ENCODE measurements around the gene NAA10.

The NAA10 gene

DNA sequence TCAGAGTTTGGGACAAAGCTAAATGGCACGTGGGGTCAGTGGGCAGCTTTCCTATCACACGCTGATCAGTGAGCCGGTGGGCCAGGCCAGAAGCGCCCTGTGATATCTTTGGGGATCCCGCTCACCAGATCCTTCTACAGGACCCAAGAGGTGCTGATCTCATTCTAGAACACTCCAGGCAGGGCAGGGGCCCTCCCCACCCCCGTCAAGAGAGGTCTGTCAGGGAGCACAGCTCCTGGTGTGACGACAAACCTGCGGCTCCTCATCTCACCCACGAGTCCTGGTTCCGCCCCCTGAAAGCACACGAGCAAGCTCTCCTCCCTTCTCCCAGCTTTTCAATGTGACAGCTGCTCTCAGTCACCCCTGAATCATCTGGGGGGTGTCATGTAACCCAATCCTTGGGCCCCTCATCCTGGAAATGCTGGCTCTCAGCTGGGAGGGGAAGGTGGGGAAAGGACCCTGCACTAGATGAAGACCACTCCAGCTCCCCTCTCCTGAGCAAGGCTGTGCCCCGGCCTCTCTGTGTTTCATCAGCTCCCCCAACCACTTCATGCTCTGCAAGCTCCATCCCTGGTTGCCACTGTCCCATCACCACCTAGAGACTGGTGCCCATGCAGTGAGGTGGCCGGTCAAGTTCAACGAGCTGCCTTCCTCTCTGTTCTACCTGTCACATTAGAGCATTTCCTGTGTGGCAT, 32.2 kb upstream of the NAA10 start:
- no peak for DNase-seq

DNA sequence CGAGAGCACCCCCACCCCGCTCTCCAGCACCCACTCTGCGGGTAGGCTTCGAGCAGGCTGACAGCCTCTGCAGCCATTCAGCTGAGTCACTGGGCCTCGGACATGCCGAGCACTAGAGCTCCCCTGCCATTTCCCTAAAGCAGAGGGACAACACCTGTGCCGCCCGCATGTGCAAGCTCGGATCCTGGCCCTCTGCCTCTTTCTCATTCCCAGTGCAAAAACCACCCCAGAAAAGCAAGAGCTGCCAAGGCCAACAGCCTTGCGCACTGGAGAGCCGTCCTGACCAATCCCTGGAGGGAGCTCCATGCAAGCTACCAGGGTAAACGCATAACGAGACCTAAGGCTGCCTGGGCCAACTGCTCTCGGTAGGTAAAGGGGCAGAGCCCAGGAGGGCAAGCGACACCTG, 31.4 kb upstream of the NAA10 start:
- no peak for DNase-seq

DNA sequence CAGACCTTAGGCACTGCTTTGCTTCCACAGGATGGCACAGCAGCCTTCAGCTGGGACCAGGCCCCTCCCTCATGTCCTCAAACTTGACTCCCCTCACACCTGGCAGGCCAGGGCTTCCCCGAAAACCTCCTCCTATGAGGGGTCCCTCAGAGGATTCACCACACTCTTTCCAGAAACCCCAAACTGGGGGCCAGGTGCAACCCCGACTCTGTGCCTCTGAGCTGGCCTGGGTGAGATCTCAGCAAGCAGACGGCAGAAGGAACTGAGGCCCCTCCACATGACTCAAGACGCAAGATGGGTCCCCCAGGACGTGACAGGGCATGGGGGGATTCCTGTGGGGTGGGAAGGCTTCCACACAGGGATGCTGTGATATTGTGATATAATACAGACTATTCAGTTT, 30.6 kb upstream of the NAA10 start:
- DNase-seq, result no peak

DNA sequence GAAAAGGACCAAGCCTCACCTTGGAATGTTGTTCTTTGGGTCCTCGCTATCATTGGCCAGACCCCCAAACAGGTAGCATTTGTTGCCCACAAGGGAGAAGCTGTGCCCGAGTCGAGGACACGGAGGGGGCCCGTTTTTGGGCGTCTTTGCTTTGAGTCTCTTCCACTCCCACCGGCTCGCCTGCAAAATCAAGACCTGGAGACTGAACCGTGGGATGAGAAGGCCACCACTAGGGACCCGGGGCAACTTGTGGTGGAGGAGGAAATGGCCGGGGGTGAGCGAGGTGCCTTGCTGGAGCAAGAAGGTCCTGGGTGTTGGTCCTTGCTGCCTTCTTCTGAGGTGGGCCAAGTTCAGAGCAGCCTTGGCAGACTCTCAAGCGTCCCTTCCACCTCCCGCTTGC, 29.3 kb upstream of the NAA10 start:
- DNase-seq, result no peak

DNA sequence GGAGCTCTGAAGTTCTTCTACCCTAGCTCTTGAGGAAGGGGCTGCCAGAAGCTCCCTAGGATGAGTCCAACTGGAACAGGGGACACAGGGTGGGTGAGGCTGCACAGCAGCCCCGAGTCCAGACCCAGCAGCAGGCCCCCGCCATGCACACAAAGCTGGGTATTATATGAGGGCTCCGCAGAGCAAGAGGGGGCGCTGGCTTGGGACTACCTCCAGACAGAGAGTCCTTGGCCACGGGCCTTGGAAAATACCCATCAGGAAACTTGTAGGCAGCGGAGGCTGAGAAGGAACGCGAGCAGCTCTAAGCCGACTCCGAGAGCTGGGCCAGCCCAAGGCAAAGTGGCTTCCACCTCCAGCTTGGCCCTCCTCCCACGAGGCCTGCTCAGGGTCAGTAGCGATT, 28.7 kb upstream of the NAA10 start:
- no peak for DNase-seq

DNA sequence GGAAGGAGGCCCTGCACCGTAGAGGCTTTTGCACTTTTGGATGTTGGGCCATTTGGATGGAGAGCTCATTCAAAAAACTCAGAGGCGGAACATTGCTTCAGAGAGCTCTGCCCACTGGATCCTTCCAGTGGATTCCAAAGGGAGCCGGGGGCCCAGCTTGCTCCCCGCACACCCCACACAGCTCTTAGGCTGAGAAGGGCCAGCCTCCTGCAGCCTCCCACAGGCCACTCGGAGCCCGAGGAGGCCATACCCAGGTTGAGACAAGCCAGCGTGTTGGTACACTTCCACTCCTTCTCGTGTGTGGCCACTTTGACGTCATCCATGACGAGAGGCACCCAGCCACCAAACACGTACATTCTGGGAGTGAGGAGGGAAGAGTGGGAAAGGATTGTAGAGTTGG, 26.5 kb upstream of the NAA10 start:
- no peak for DNase-seq

DNA sequence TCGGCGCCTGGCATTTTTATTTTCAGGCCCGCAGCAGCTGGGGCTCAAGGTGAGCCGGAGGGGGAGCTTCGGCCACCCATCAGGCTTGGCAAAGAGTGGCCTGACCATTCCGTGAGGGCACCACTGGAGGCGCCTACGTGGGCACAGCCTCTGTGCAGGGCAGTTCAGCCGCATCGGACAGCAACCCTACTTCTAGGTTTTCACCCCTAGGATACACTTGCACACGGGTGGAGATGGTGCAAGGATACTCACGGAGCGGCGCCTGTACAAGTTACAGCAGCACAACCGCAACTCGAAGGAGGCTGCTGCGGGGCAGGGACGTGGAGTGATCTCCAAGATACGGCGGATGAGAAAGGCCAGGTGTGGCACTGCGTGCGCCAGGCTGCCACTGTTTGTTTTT, 25.9 kb upstream of the NAA10 start:
- no peak for DNase-seq

DNA sequence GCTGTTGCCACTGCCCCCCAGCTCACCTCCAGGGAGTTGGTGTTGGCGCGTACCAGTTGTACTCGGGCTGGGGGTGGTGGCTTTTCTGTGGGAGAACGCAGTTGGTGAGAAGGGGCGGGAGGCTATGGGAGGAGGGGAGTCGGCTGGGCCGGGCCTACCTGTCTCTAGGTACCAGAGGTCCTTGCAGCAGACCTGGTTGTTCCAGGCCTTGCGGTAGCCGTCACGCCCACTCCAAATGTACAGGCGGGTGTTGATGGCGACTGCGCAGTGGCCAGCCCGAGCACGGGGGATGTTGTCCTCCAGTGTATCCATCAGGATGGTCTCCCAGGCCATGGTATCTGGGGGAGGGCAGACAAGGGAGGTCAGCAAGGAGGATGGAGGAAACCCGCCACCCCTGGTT, 25.2 kb upstream of the NAA10 start:
- no peak for DNase-seq

DNA sequence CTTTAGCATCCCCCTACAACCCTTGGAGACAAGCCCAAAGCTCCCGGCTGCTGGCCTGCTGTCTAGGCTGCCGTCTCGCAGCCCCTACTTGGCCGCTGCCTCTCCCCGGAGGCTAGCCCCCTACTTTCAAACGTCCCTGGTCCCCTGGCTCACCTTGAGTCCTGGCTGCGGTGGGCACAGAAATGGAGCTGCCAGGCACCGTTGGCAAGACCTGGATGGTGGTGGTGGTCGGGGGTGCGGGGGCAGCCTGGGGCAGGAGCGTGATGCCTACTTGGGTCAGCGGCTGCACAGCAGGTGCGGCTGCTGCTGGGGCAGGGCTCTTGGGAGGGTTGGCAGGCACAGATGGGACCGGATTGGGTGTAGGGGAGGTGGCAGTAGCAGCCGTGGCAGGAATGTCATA, 24.8 kb upstream of the NAA10 start:
- no peak for DNase-seq

DNA sequence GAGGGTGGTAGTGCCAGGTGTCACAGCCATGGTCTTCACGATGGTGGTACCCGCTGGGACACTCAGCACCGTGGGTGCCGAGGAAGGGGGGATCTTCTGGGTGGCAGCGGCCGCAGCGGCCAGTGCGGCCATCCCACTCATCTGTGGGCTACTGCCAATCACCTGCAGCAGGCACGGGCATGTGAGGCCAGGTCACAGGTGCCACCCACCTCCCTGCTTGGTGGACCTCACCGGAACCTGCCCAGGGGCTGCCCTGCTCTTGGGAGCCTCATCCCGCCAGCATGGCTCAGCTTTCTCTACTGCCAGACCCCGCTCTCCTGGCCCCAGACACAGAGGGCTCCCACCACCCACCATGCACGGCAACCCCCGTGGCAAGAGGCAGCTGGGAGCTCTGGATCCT, 23.8 kb upstream of the NAA10 start:
- DNase-seq, result no peak

DNA sequence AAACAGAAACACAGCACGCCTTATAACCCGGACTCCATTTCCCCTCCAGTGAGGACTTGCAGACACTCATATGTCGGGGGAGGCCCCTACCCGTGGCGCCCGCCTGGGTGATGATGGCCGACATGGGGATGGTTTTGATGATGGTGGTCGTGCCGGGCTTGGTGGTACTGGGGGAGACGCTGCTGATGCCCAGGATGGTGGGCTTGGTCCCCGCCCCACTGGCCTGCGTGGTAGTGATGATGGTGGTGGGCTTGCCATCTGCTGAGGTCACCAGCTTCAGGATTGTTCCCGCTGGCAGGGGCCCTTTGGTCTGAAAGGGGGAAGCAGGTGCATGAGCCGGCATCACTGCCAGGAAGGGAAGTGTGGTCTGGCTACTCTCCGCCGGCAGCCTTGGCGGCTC, 22.4 kb upstream of the NAA10 start:
- no peak for DNase-seq

DNA sequence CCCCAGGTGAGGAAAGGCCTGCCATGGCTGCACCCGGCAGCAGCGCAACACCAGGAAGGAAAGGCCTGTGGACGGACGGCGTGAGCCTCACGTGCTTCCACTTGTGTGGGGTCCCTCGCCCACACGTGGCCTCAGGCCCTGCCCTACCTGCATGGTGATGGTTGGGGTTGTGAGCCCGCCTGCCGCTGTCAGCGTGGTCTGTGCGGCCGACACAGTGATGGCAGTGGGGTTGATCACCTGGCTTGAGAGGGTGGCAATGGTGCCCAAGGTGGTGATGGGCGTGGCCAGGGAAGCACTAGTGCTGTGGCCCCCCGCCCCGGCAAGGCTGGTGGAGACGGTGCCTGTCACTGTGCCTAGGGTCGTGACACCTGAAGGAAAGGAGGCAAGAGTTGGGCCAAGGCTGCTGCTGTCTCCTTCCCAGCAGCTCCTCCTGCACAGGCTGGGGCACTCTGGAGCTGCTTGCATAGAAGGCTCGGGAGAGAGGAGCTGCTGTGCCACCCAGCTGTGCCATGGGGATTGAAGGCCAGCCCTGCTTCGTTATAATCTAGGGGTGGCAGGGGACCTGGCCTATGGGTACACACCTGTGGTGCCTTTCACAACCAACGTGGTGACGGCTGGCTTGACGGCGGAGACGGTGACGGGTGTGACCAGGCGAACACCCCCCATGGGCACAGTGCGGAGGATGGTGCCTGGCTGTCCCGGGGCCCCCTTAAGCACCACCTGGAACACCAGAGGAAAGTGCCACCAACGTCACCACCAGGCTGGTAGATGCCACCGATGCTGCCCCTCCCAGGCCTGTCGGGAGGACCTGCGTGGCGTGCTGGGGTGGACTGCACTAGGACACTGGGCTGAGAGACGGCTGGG, 21.4 kb upstream of the NAA10 start:
- no peak for DNase-seq

DNA sequence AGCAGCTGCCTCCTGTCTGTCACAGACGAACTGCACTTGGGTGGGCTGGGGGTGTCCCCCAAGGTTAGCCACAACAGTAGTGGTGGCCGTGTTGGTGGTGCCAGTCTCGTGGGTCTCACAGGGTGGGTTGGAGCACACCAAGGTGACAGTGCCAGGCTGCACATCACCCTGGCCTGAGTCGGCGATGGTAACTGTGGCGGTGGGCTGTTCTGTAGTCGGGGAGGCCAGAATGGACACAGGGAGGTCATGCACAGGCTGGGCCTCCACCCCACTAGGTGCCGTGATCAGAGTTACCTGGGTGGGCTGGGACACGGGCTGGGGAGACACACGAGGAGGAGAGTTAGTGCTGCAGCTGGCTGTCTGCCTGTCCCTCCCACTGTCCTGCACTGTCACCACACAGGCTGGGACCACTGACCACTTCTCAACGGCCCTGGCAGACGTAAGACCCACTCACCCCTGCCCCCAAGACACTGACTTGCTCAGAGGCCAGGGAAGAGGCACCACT, 20.4 kb upstream of the NAA10 start:
- no peak for DNase-seq

DNA sequence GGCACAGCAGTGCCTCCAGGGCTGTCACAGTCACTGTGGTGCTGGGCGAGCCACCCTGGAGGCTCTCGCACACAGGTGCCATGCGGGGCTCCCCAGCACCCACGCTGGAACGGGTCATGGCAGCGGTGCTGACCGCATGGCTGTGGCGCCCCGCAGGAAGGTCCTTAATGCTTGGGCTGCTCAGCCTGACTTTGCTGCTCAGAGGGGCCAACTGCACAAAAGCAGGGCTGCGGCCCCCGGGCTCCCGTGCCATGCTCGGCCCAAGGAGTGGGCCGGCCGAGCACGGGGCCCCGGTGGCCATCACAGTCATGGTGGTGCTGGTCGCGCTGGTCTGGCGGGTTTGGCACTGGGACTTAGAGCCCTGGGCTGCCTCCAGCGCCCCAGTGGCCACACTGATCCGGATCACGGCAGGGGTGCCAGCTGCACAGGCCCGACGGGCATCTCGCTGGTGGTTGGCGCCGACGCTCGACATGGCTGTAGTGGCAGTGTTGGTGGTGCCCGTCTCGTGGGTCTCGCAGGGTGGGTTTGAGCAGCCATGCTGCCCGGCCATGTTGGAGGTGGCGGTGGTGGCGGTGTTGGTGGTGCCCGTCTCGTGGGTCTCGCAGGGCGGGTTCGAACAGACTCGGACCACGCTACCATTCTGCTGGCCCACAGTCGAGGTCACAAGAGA, 19.9 kb upstream of the NAA10 start:
- no peak for DNase-seq

DNA sequence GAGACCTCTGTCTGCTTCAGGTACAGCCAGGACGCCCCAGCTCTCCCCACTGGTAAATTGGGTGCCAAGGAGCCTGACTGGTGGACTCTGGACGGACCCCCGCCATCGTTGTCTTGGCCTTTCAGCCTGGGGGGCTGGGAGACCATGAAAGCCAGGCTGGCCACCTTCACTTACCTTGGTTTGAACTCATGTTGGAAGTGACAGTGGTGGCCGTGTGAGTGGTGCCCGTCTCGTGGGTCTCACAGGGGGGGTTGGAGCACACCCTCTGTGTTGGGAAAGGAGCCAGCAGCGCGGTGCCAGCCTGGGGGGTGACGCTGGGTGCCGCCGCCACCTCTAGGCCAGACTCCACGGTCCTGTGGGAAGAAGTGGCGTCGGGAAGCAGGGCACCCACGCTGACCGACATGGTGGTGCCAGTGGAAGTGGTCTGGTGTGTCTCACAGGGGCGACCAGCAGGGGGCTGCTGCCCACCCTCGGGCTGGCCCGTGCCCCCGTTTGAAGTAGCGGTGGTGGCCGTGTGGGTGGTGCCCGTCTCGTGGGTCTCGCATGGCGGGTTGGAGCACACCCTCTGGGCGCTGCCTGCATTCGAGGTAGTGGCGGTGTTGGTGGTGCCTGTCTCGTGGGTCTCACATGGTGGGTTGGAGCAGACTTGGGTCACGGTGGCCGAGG, 19.2 kb upstream of the NAA10 start:
- no peak for DNase-seq

DNA sequence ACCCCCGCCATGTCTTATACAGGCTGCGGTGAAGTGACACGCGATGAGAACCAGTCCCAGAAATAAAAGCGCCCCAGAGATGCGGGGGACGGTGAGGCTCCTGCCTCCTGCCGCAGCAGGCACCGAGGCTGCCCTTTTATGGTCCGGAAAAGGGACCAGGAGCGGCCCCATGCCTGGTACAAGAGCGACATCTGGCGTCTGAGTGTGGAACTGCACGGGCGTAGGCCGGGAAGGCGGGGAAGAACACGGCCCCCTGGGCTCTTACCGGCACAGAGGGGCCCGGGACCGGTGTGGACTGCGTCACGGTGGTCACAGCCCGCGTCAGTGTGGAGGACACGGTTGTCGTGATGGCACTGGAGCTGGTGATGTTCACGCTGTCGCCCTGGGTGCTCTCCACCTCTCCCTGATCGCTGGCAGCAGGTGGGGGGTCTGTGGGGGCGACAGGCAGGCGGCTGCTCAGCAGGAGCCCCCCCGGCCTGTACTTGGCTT, 18.5 kb upstream of the NAA10 start:
- DNase-seq, result peak; percentile 2

DNA sequence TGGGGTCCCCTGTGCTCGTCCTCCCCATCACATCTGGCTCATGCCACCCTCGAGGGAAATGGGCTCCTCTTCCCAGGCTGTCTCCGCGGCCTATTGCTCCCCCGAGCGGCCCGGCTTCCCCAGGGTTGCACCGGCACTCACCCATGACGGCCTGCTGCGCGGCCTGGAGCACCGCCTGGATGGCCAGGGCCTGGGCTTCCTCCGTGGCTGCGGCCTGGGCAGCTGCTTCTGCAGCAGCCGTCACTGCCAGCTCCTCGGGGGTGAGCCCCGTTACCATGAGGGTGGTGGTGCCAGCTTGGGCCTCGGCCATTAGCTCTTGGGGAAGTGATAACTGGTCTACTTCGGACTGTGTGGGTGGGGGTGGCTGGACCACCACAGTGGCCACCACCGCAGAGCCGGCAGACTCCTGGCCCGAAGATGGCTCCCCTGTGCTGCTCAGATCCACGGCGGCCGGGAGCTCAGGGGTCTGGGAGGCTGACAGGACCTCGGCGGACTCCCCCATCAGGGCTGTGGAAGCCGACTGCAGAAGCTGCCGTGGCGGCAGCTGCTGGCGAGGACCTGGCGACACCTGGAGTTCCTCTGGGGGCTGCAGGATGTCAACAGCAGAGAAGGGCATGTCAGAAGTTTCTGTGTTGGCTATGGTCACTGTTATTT, 17.7 kb upstream of the NAA10 start:
- no peak for DNase-seq

DNA sequence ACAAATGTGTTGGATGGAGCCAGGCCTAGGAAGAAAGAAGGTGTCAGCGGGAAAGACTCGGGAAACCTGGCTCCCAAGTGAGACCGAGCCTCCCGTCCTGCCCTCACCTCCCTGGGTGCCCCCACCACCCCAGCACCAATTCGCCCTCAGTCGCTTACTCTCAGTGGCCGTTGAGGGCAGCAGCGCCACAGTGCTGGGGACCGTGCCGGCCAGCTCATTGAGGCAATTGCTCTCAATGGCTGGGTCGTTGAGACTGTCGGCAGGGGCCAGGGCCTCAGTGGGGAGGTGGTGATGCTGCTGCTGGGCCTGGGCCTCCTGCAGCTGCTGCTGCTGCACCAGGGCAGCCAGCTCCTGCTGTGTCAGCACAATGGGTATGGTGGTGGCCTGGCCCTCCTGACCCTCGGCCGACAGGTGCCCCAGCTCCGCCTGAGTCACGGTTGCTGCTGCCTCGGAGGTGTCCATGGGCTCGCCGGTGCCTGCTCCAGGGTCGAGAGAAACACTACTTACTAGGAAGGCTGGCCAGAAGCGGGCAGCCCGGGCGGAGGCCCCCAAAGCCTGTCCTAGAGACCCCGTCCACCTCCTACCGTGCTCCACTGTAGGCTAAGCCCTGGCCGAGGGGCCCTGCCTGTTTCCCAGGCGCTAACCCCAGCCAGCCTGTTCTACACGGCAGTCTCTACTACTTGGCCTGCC, 17.0 kb upstream of the NAA10 start:
- DNase-seq, result no peak

DNA sequence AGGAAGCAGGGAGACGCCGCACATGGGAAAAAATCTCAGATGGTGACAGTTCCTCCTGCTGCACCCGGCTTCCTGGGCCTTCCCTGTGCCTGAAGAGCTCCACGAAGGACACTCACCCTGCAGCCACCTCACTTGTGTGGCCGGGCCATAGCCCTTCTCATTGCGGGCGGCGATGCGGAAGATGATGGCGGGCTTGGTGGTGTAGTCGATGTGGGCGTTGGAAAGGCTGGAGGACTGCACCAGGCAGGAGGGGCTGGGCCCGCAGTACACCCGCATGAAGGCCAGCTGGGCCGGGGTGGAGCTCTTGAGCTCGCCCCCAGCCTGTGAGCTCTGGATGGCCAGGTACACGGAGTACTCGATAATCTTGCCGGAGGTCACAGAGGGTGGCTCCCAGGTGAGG, 15.3 kb upstream of the NAA10 start:
- no peak for DNase-seq

DNA sequence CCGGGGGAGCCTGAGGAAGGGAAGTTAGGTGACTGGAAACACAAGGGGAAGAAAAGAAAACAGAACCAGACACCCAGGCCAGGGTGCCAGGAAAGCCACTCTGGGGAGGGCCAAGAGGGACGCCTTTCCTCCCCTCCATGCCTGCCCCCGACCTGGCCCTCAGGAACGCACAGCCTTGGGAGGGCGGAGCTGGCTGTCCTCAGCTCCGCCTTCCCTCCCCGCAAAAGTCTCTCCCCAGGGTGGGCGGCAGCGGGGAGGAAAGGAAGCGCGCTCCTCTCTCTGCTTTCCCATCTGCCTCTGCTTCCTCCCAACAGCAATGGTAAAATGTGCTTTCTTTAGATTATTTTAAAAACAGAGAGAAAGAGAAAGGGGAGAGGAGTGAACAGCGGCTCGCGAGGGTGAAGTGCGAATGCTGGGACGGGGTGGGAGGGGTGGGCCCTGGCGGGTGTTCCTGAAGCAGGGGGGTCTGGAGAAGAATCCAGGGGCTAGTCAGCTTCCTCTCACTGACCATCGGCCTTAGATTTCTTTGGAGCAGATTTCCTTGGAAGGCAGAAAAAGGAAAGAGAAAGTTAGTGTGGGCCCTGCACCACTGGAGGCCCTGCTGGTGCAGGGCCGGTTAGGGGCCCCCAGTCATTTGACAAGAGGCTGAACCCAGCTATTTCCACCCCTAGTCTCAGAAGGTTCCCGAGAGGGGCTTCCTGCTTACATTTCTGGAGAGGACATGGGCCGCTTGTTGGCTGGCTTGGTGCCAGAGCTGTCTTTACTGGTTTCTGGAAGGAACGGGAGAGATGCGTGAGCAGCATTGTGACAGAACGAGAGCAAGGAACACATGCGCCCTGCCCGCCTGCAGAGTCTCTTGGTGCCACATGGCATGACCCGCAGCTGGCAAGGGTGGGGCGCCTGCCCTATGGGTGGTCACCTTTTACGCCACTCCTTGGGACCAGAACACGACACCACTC, 14.3 kb upstream of the NAA10 start:
- DNase-seq, result no peak

DNA sequence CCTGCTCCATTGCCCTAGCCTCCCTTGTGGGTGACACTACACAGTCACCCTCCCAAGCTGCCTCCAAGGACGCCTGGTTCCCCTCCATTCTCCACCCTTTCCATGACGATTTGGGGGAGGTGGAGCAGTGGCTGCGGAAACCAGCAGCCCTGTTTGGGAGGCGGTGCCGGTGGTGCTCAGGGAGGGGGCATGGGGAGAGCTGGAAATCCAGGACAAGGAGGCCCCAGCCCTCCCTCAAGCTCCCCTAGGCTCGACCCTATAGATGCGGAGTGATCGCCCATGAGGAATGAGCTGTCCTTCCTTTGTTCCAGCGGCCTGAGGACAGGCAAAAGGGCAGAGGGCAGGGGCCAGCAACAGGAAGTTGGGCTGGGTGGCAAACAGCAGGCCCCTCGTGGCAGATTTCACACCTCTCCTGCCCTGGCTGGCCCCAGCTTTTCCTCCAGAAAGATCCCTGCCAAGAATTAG, 13.2 kb upstream of the NAA10 start:
- no peak for DNase-seq

Data from DMS79 treated with DMSO at 0.1 percent for 48 hours (cell line).